ENCODE data around the gene MFAP5. TPM values are rescaled to one million over a fixed set of nuclear protein-coding genes. Genes with fewer than 3 reads are reported as not detected.

MFAP5 gene
- total RNA-seq, 1 donor from 2014 or later: 0.60 TPM

- DNase-seq (ENCODE audit: low spot score in 2 of 2, unreplicated experiment in 2 of 2): no peak
- Mint-ChIP-seq H3K27me3 (ENCODE audit: low read depth) (no peaks in the 10 kb centered on the region), H3K36me3 (peaks cover 3% of the 10 kb centered on the region), H3K9me3 (no peaks in the 10 kb centered on the region), H3K27ac (peak overlapping the region; percentile 96), H3K4me3 (peak overlapping the region; percentile 85), H3K4me1 (peaks cover 48% of the 10 kb centered on the region)
- no peak for TF ChIP-seq CTCF (IDR thresholded peaks at IDR 0.05; ENCODE audit: unreplicated experiment)
Observed at GRCh38 chr12:8698879-8699278, 36.3 kb upstream of the MFAP5 start.

GRCh38 chr12:8698132-8698851, 35.7 kb upstream of the MFAP5 start:
- Mint-ChIP-seq H3K9me3 (no peaks in the 10 kb centered on the region), H3K4me3 (peak overlapping the region; percentile 85), H3K4me1 (peaks cover 48% of the 10 kb centered on the region), H3K36me3 (peaks cover 3% of the 10 kb centered on the region), H3K27ac (peak overlapping the region; percentile 99), H3K27me3 (ENCODE audit: low read depth) (no peaks in the 10 kb centered on the region)
- DNase-seq (ENCODE audit: low spot score in 2 of 2, unreplicated experiment in 2 of 2): peak in 1 of 2 experiments; percentile 41
- TF ChIP-seq CTCF (IDR thresholded peaks at IDR 0.05; ENCODE audit: unreplicated experiment): no peak

- peaks cover 3% of the 10 kb centered on the region for H3K36me3 Mint-ChIP-seq
- H3K4me3 Mint-ChIP-seq: peak within 1 kb of the TSS; percentile 85
- H3K4me1 Mint-ChIP-seq: peaks cover 50% of the 10 kb centered on the region
- H3K9me3 Mint-ChIP-seq: no peaks in the 10 kb centered on the region
- no peak for TF ChIP-seq CTCF (IDR thresholded peaks at IDR 0.05; ENCODE audit: unreplicated experiment)
- H3K27ac Mint-ChIP-seq: peak within 1 kb of the TSS; percentile 99
- DNase-seq (ENCODE audit: low spot score in 2 of 2, unreplicated experiment in 2 of 2): peak; percentile 82 to 83
- H3K27me3 Mint-ChIP-seq (ENCODE audit: low read depth): no peaks in the 10 kb centered on the region
Observed at GRCh38 chr12:8697476-8698131, 35.0 kb upstream of the MFAP5 start, which contains the start of gene RIMKLB. RIMKLB (plus strand) TSS chr12:8697991; CDS start chr12:8713867, 15,876 bp downstream.

GRCh38 chr12:8697120-8697475, 34.5 kb upstream of the MFAP5 start:
- H3K27ac Mint-ChIP-seq: peak overlapping the region; percentile 97
- peaks cover 50% of the 10 kb centered on the region for H3K4me1 Mint-ChIP-seq
- no peaks in the 10 kb centered on the region for H3K9me3 Mint-ChIP-seq
- DNase-seq (ENCODE audit: low spot score in 2 of 2, unreplicated experiment in 2 of 2): peak in 1 of 2 experiments; percentile 47
- H3K36me3 Mint-ChIP-seq: peaks cover 3% of the 10 kb centered on the region
- H3K4me3 Mint-ChIP-seq: peak overlapping the region; percentile 85
- H3K27me3 Mint-ChIP-seq (ENCODE audit: low read depth): no peaks in the 10 kb centered on the region
- TF ChIP-seq CTCF (IDR thresholded peaks at IDR 0.05; ENCODE audit: unreplicated experiment): no peak

- no peak for TF ChIP-seq CTCF (IDR thresholded peaks at IDR 0.05; ENCODE audit: unreplicated experiment)
- Mint-ChIP-seq H3K4me3 (peak overlapping the region; percentile 85), H3K27ac (peak overlapping the region; percentile 97), H3K36me3 (peaks cover 3% of the 10 kb centered on the region), H3K4me1 (peaks cover 53% of the 10 kb centered on the region), H3K9me3 (no peaks in the 10 kb centered on the region), H3K27me3 (ENCODE audit: low read depth) (no peaks in the 10 kb centered on the region)
- DNase-seq (ENCODE audit: low spot score in 2 of 2, unreplicated experiment in 2 of 2): no peak
Observed at GRCh38 chr12:8696442-8697090, 33.9 kb upstream of the MFAP5 start.
